GM12892 (cell line): Measurements from ENCODE around the gene AFG3L2.

Source experiments
- POLR2A ChIP-seq: IDR thresholded peaks from 2 replicates; pipeline ENCODE4 v1.6.1; 2011; ENCODE audit warnings: low read depth, low read length, control low read depth
- POLR2AphosphoS5 ChIP-seq: IDR thresholded peaks from 2 replicates; pipeline ENCODE4 v1.6.1; 2011; ENCODE audit warnings: low read depth, low read length, control low read depth
- TAF1 ChIP-seq: IDR thresholded peaks from 2 replicates; pipeline ENCODE4 v1.6.1; 2011; ENCODE audit warnings: low read depth, mild to moderate bottlenecking, control low read depth, low read length, borderline replicate concordance

DNA sequence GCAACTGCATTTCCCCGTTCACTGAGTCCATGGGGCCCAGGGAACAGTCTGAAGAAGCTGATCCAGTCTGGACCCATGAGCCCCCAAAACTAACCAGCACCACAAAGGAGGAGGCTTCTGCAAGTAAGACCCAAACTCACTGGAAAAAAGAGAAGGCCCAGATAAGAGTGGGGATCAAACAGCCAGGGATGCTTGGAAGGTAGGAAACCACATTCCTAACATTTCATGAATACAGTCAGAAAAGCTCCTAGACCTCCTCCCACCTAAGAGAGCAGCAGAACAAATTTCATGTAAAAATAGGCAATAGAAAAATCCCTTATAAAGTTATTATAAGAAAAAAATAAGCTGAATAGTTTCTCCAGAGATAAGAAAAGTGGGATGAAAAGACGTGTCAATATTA lies 38.6 kb downstream of the AFG3L2 start:
- TF ChIP-seq TAF1: no peak
- TF ChIP-seq POLR2A: no peak
- TF ChIP-seq POLR2AphosphoS5: no peak
